ENCODE data around the gene RAB4A. TPM values are rescaled to one million over a fixed set of nuclear protein-coding genes. Genes with fewer than 3 reads are reported as not detected.
A peak's percentile ranks its signal among the peaks of the same experiment; 100 is the strongest.

RAB4A gene
- total and polyA plus RNA-seq, 3 donors from 2014 or later: 27.2 to 55.1 (median 30.2) TPM

DNA sequence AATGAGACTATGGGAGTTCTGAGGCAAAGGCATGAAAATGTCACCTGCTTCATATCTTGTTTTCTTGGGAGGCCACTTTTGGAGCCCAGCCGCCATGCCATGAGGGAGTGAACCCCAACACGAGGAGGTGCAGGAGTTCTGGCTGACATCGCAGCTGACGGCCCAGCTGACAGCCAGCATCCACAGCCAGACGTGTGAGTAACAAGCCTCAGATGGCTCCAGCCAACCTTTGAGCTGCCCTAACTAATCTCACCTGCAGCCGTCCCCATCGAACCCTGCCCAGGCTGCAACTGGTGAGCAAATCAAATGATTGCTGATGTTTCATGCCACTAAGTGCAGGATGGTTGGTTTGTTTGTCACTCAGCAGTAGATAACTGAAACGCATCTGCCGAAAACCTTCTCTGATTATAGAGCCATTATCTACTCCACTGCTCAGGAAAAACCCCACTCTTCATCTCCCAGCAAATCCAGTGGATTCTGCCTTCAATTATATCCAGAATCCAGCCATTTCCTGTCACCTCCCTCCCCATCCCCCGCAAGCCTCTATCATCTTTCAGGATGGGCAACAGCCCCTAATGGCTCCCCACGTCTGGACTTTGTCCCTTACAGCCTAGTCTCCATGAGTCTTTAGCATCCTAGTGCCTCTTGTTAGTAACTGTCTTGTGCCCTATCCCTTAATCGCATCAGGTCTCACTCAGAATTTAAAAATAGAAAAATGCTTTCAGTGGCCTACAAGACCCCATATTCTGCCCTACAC, 18.5 kb upstream of the RAB4A start:
- WGBS, 2 donors: 88 to 90% methylated on average over 10 to 12 of the region's 12 CpGs
- TF ChIP-seq POLR2A (IDR thresholded peaks at IDR 0.05): no peak
- TF ChIP-seq, protein P1, sequence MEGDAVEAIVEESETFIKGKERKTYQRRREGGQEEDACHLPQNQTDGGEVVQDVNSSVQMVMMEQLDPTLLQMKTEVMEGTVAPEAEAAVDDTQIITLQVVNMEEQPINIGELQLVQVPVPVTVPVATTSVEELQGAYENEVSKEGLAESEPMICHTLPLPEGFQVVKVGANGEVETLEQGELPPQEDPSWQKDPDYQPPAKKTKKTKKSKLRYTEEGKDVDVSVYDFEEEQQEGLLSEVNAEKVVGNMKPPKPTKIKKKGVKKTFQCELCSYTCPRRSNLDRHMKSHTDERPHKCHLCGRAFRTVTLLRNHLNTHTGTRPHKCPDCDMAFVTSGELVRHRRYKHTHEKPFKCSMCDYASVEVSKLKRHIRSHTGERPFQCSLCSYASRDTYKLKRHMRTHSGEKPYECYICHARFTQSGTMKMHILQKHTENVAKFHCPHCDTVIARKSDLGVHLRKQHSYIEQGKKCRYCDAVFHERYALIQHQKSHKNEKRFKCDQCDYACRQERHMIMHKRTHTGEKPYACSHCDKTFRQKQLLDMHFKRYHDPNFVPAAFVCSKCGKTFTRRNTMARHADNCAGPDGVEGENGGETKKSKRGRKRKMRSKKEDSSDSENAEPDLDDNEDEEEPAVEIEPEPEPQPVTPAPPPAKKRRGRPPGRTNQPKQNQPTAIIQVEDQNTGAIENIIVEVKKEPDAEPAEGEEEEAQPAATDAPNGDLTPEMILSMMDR (IDR thresholded peaks at IDR 0.05): no peak
- H3K9me3 ChIP-seq: no peaks in the 10 kb centered on the region
- H3K36me3 ChIP-seq (ENCODE audit: low read depth, missing control alignments): no peaks in the 10 kb centered on the region
- intact Hi-C loops (cut with DNase I; ENCODE audit: low total_unique reads): no loop called here
- H3K27ac ChIP-seq: no peak overlapping the region
- H3K4me1 ChIP-seq: no peaks in the 10 kb centered on the region
- no peak for DNase-seq
- no peak overlapping the region for H3K4me3 ChIP-seq
- no peaks in the 10 kb centered on the region for H3K27me3 ChIP-seq

DNA sequence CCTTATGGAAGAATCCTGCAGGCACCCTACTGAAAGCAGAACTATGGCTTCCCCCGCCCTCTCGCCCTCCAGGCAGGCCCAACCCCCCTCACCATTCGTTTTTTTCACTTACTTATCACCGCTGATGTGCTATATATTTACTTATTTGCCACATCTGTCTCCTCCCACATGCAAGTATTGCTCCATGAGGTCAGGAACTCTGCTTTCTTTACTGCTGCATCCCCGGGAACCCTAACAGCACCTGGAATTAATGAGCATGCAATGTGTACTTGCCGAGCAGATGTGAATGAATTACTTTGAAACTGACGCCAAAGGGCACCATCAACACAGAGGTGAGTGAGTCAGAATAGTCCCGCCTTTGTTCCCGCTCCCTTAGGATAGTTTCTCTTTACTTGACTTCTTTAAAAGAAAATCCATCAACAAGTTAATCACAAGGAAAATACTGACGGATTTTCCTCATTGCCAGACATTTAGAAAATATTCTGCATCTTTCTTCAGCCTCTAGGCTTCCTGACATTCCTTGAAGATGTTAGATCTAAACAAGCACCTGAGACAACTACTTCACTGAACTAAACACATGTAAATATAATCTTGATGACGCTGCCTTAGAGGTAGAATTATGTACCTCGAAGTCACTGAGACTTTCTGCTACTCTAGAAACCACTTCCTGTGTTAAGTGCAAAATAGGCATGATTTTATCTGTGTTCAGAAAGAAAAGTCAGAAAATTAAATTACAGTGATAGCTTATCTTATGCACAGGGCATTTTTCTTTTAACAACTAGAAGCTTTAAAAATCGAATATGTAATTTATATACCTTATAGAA, 17.5 kb upstream of the RAB4A start:
- Histone ChIP-seq H3K4me1 (peaks cover 2% of the 10 kb centered on the region), H3K27ac (no peak overlapping the region), H3K4me3 (no peak overlapping the region), H3K27me3 (no peaks in the 10 kb centered on the region), H3K9me3 (no peaks in the 10 kb centered on the region), H3K36me3 (ENCODE audit: low read depth, missing control alignments) (no peaks in the 10 kb centered on the region)
- TF ChIP-seq, protein P1 (IDR thresholded peaks at IDR 0.05): no peak
- no peak for TF ChIP-seq POLR2A (IDR thresholded peaks at IDR 0.05)
- WGBS, 2 donors: 66 to 69% methylated on average over 13 of the region's 13 CpGs
- DNase-seq: no peak
- intact Hi-C loops (cut with DNase I; ENCODE audit: low total_unique reads): no loop called here

DNA sequence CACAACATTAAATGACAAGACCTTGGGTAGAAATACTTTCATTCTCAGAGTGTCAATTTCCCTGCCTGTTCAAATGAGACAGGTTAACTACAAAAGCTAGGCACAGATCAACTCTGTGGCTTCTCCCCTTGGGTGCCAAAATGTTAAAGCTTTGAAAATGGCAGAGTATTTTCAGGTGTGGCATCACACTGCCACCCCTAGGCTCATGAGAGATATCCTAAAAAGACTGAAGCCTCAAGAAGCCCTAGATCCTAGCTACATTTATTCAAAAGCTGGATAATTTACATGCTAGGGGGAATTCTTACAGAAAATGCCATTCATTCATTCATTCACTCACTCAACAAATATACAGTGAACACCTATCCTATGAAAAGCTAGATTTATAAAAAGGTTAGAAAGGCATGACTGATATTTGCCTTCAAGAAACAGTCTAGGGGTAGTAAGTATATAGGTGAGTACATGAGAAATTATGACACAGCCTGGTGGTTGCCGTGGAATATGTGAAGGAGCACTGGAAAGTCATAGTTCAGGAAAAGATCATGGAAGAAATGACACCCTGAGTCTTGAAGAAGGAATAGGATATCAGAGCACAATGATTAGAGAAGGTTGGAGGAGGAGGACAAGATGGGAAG, 15.9 kb upstream of the RAB4A start:
- no peak for DNase-seq
- TF ChIP-seq, protein P1 (IDR thresholded peaks at IDR 0.05): peak in 2 of 3 experiments; percentile 23 to 30
- TF ChIP-seq POLR2A (IDR thresholded peaks at IDR 0.05): no peak
- Histone ChIP-seq H3K27me3 (no peaks in the 10 kb centered on the region), H3K27ac (no peak overlapping the region), H3K4me3 (no peak overlapping the region), H3K9me3 (no peaks in the 10 kb centered on the region), H3K4me1 (peaks cover 5% of the 10 kb centered on the region), H3K36me3 (ENCODE audit: low read depth, missing control alignments) (no peaks in the 10 kb centered on the region)
- intact Hi-C loops (cut with DNase I; ENCODE audit: low total_unique reads): no loop called here
- 71 to 86% methylated on average over 1 of the region's 1 CpG for WGBS, 2 donors

DNA sequence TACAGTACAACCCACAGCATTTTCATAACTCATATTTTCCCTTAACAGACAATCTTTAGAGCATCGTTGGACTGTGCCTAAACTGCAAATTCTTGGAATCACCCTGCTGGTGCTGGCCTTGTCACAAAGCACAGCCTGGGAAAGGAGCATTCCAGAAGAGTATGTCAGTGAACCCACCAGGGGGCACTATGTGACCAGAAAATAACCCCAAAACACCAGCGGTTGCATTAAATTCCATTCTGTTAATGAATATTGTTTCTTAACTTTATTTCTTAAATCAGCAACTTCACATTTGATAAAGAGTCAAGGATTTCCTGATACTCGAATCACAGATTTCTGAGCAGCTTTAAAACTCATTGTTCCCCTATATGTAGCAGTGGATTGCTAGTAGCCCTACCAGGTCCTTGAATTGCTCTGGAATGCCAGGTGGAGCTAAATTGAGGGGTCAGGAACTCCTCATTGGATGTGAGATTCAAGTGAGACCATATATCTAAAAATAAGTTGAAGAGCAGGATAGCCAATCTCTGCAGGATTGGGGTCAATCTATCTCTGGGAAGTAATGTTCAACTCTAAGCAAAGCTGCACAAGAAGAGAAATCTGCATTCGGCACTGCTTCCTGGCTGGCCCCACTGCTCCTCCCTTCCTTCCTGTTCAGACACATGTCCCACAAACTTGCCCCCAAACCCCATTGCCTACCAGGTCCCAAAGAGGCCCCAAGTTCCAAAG, 12.7 kb upstream of the RAB4A start:
- Histone ChIP-seq H3K4me1 (peaks cover 5% of the 10 kb centered on the region), H3K27ac (no peak overlapping the region), H3K9me3 (no peaks in the 10 kb centered on the region), H3K36me3 (ENCODE audit: low read depth, missing control alignments) (no peaks in the 10 kb centered on the region), H3K4me3 (no peak overlapping the region), H3K27me3 (no peaks in the 10 kb centered on the region)
- peak; percentile 82 for DNase-seq
- TF ChIP-seq, protein P1 (IDR thresholded peaks at IDR 0.05): peak; percentile 70 to 90 (median 86)
- no peak for TF ChIP-seq POLR2A (IDR thresholded peaks at IDR 0.05)
- 26 to 32% methylated on average over 4 of the region's 4 CpGs for WGBS, 2 donors
- intact Hi-C loops (cut with DNase I; ENCODE audit: low total_unique reads): no loop called here
